GM23338 (cell line): ENCODE data around the gene HDC. TPM values are rescaled to one million over a fixed set of nuclear protein-coding genes. Genes with fewer than 3 reads are reported as not detected.

Source experiments
- ATAC-seq: fragments of 200-7000 bp; cut with Tn5 transposase; 3 replicates; pipeline ENCODE4 v1.9.1; 2020
- DNase-seq: peaks from one replicate; pipeline ENCODE4 v3.0.0-alpha.2; 2015; ENCODE audit warnings: low spot score
- H2AFZ ChIP-seq: fragments of 200-600 bp; sonication (generic); 2 replicates; pipeline ENCODE4 v1.8.0; 2016; ENCODE audit warnings: antibody characterized with exemption, mild to moderate bottlenecking, moderate library complexity
- H3F3A ChIP-seq: fragments of 200-600 bp; sonication (generic); replicated peaks from 2 replicates; pipeline ENCODE4 v1.8.0; 2017; ENCODE audit warnings: antibody characterized with exemption, mixed run types, low read depth
- H3K27ac ChIP-seq: fragments of 200-600 bp; sonication (generic); 2 replicates; pipeline ENCODE4 v1.6.1; 2016; ENCODE audit warnings: low read depth
- H3K27me3 ChIP-seq: fragments of 200-600 bp; sonication (generic); 2 replicates; pipeline ENCODE4 v1.8.0; 2016; ENCODE audit warnings: mild to moderate bottlenecking, mixed run types, moderate library complexity; ENCODE audit not compliant: insufficient read depth
- H3K36me3 ChIP-seq: fragments of 200-600 bp; sonication (generic); 2 replicates; pipeline ENCODE4 v1.8.0; 2016; ENCODE audit warnings: mild to moderate bottlenecking; ENCODE audit not compliant: insufficient read depth
- H3K4me1 ChIP-seq: fragments of 200-600 bp; sonication (generic); 2 replicates; pipeline ENCODE4 v1.8.0; 2016; ENCODE audit warnings: mild to moderate bottlenecking, moderate library complexity; ENCODE audit not compliant: insufficient read depth
- H3K4me2 ChIP-seq: fragments of 200-600 bp; sonication (generic); 2 replicates; pipeline ENCODE4 v1.7.1; 2017; ENCODE audit warnings: mixed run types
- H3K4me3 ChIP-seq: fragments of 200-600 bp; sonication (generic); 2 replicates; pipeline ENCODE4 v1.6.1; 2016; ENCODE audit warnings: mixed run types
- H3K79me2 ChIP-seq: fragments of 200-600 bp; sonication (generic); replicated peaks from 2 replicates; pipeline ENCODE4 v1.8.0; 2017; ENCODE audit warnings: mild to moderate bottlenecking; ENCODE audit not compliant: insufficient read depth
- H3K9me2 ChIP-seq: fragments of 200-600 bp; sonication (generic); 2 replicates; pipeline ENCODE4 v1.8.0; 2017; ENCODE audit not compliant: insufficient read depth
- H4K20me1 ChIP-seq: fragments of 200-600 bp; sonication (generic); replicated peaks from 2 replicates; pipeline ENCODE4 v1.8.0; 2017; ENCODE audit warnings: mild to moderate bottlenecking; ENCODE audit not compliant: insufficient read depth
- H3K27ac Mint-ChIP-seq: 2 replicates; pipeline ENCODE4 v1.8.0; 2020; ENCODE audit warnings: inconsistent platforms, mild to moderate bottlenecking, moderate library complexity, mixed read lengths
- H3K27me3 Mint-ChIP-seq: 3 replicates; pipeline ENCODE4 v1.8.0; 2022; ENCODE audit warnings: low read depth, mild to moderate bottlenecking, moderate library complexity, mixed read lengths, inconsistent platforms; ENCODE audit not compliant: insufficient read depth, poor library complexity
- H3K36me3 Mint-ChIP-seq: 3 replicates; pipeline ENCODE4 v1.8.0; 2021; ENCODE audit warnings: low read depth, mild to moderate bottlenecking, inconsistent platforms, moderate library complexity, mixed read lengths
- H3K4me1 Mint-ChIP-seq: 3 replicates; pipeline ENCODE4 v1.8.0; 2020; ENCODE audit warnings: mild to moderate bottlenecking, inconsistent platforms, mixed read lengths
- H3K4me3 Mint-ChIP-seq: 3 replicates; pipeline ENCODE4 v1.8.0; 2021; ENCODE audit warnings: moderate library complexity, mild to moderate bottlenecking, inconsistent platforms, mixed read lengths
- H3K9me3 Mint-ChIP-seq: 3 replicates; pipeline ENCODE4 v1.8.0; 2020; ENCODE audit warnings: moderate library complexity, mild to moderate bottlenecking, inconsistent platforms, mixed read lengths
- CREB1 ChIP-seq: fragments of 250-450 bp; sonication (Bioruptor Pico); IDR thresholded peaks from 2 replicates; pipeline ENCODE4 v1.5.0; 2020; ENCODE audit warnings: low read depth, mild to moderate bottlenecking, moderate library complexity
- CTCF ChIP-seq, 2 experiments: fragments of 200-600 bp in 1 of 2; sonication (generic) in 1 of 2; conservative IDR thresholded peaks; 2 replicates each; pipeline versions ENCODE4 v1.5.1 to v1.6.1; 2016 to 2017; ENCODE audit warnings: antibody characterized with exemption in 2 of 2, low read depth in 2 of 2, mild to moderate bottlenecking in 2 of 2, moderate library complexity in 1 of 2
- EZH2phosphoT487 ChIP-seq: fragments of 200-600 bp; sonication (generic); IDR thresholded peaks from one replicate; pipeline ENCODE4 v1.8.1; 2018; ENCODE audit warnings: antibody characterized with exemption; ENCODE audit not compliant: unreplicated experiment
- JUNB ChIP-seq: IDR thresholded peaks from one replicate; pipeline ENCODE4 v1.6.1; 2016; ENCODE audit warnings: antibody characterized with exemption; ENCODE audit not compliant: unreplicated experiment
- NANOG ChIP-seq: IDR thresholded peaks from 2 replicates; pipeline ENCODE4 v1.6.1; 2016; ENCODE audit warnings: antibody characterized with exemption, borderline replicate concordance
- POLR2AphosphoS5 ChIP-seq: IDR thresholded peaks from 2 replicates; pipeline ENCODE4 v1.6.1; 2016; ENCODE audit warnings: antibody characterized with exemption, low read depth
- REST ChIP-seq: IDR thresholded peaks from one replicate; pipeline ENCODE4 v1.6.1; 2018; ENCODE audit warnings: antibody characterized with exemption; ENCODE audit not compliant: unreplicated experiment
- ZNF331 ChIP-seq: fragments of 250-450 bp; sonication (Bioruptor Pico); IDR thresholded peaks from 2 replicates; pipeline ENCODE4 v1.5.0; 2020; ENCODE audit warnings: low read depth, mild to moderate bottlenecking, moderate library complexity
- ZNF462 ChIP-seq: fragments of 250-450 bp; sonication (Bioruptor Pico); IDR thresholded peaks from 2 replicates; pipeline ENCODE4 v1.5.0; 2020; ENCODE audit warnings: mild to moderate bottlenecking, moderate library complexity
- polyA plus RNA-seq: library from polyadenylated mRNA; unstranded; fragments of >200 nt; fragmentation: Nextera tagmentation; extraction: Ambion mirVana; gene quantifications from 2 replicates; pipeline ENCODE4 v1.2.1, GENCODE V29; 2016
- total RNA-seq: library from RNA; depleted of rRNA; stranded (reverse); fragments of >200 nt; shearing (Covaris generic); gene quantifications from 2 replicates; pipeline ENCODE4 v1.2.3, GENCODE V29; 2014

Gene HDC
- total and polyA plus RNA-seq, 2 experiments from 2014 or later, result not detected

GRCh38 chr15:50210462-50211157 is 54.9 kb downstream of the HDC start:
- no peaks in the 10 kb centered on the region for H3K79me2 ChIP-seq
- no peak overlapping the region for H3K4me2 ChIP-seq
- no peak for TF ChIP-seq ZNF331 (CRISPR knock-in tag)
- TF ChIP-seq REST, result no peak
- TF ChIP-seq ZNF462, result no peak
- TF ChIP-seq NANOG, result no peak
- TF ChIP-seq CTCF (conservative IDR thresholded peaks at IDR 0.05; ENCODE audit: low read depth in 2 of 2), result no peak
- no peak for TF ChIP-seq POLR2AphosphoS5
- TF ChIP-seq JUNB, result no peak
- TF ChIP-seq EZH2phosphoT487, result no peak
- TF ChIP-seq CREB1 (CRISPR knock-in tag), result no peak
- no peaks in the 10 kb centered on the region; the same call in 1 of the 2 replicates for H3K9me2 ChIP-seq
- Mint-ChIP-seq H3K27ac (no peak overlapping the region; the same call in 1 of the 2 replicates), H3K4me3 (no peak overlapping the region), H3K4me1 (peaks cover 5% of the 10 kb centered on the region; the same call in 1 of the 3 replicates), H3K9me3 (peaks cover 22% of the 10 kb centered on the region), H3K27me3 (peaks cover 3% of the 10 kb centered on the region), H3K36me3 (peaks cover 29% of the 10 kb centered on the region)
- H3K27me3 ChIP-seq, result no peaks in the 10 kb centered on the region
- H3K4me1 ChIP-seq, result no peaks in the 10 kb centered on the region
- no peak overlapping the region for H3K27ac ChIP-seq
- peak overlapping the region; percentile 28; the same call in 1 of the 2 replicates for H2AFZ ChIP-seq
- H4K20me1 ChIP-seq, result no peaks in the 10 kb centered on the region
- no peaks in the 10 kb centered on the region for H3K36me3 ChIP-seq
- no peak for ATAC-seq
- no peak for DNase-seq
- H3F3A ChIP-seq, result no peaks in the 10 kb centered on the region
- H3K4me3 ChIP-seq, result no peak overlapping the region
